A673 (cell line): Measurements from ENCODE around the gene OR10A2.

ENCODE experiments used
- CTCF ChIP-seq: fragments of 300-800, 200-600 bp; sonication (generic); conservative IDR thresholded peaks from 2 replicates; pipeline ENCODE4 v1.5.1; 2017; ENCODE audit warnings: low read depth, mild to moderate bottlenecking, antibody characterized with exemption, low read length, moderate library complexity, mixed read lengths
- EZH2 ChIP-seq: fragments of 200-600 bp; sonication (generic); IDR thresholded peaks from 2 replicates; pipeline ENCODE4 v1.6.1; 2017; ENCODE audit warnings: borderline replicate concordance, low read depth, mild to moderate bottlenecking, mixed read lengths, antibody characterized with exemption, low read length; ENCODE audit not compliant: poor library complexity, severe bottlenecking

- TF ChIP-seq CTCF: no peak
- no peak for TF ChIP-seq EZH2
These were observed 38.6 kb upstream of the OR10A2 start for GRCh38 chr11:6824136-6824823.
